ENCODE data around the gene TERB1.

Gene TERB1

GRCh38 chr16:66714654-66715307 is 86.6 kb downstream of the TERB1 start:
- no peaks in the 10 kb centered on the region for H3K9me3 ChIP-seq (ENCODE audit: control insufficient read depth, insufficient read depth, low read depth, low read length)
- no peak for TF ChIP-seq ZNF26 (tag by site-specific recombination; IDR thresholded peaks at IDR 0.05)
- TF ChIP-seq PRDM10 (tag by site-specific recombination; IDR thresholded peaks at IDR 0.05) = peak; percentile 81
- ChIA-PET POLR2A (no interaction called here), CTCF (interaction anchor here (0.5 to 1.0 kb wide), 2 partner anchors 13 to 26 kb away, joined by 3 to 4 read pairs; no protein-coding TSS in a partner anchor)
- peaks cover 5 to 14% of the 10 kb centered on the region in 2 experiments for H3K36me3 ChIP-seq (ENCODE audit: control insufficient read depth in 2 of 2, insufficient read depth in 1 of 2, low read length in 2 of 2)
- no peak overlapping the region for H3K4me3 ChIP-seq (ENCODE audit: low read depth, low read length)
- no peaks in the 10 kb centered on the region; the same call in 1 of the 2 replicates for H3K4me1 ChIP-seq (ENCODE audit: control insufficient read depth, insufficient read depth, low read length)
- H3K27ac ChIP-seq (ENCODE audit: extremely low read depth, low read depth, low read length) = no peak overlapping the region

DNA sequence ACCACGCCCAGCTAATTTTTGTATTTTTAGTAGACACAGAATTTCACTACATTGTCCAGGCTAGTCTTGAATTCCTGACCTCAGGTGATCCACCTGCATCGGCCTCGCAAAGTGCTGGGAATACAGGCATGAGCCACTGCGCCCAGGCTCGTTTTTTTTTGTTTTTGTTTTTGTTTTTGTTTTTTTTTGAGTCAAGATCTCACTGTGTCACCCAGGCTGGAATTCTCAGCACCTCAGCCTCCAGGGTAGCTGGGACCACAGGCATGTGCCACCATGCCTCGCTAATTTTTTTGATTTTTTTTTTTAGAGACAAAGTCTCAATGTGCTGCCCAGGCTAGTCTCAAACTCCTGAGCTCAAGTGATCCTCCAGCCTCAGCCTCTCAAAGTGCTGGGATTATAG is 87.3 kb downstream of the TERB1 start:
- peaks cover 4 to 9% of the 10 kb centered on the region in 2 experiments; a peak in 2 of 3 replicates for H3K36me3 ChIP-seq (ENCODE audit: control insufficient read depth in 2 of 2, insufficient read depth in 1 of 2, low read length in 2 of 2)
- ChIA-PET CTCF (no interaction called here), POLR2A (no interaction called here)
- H3K4me3 ChIP-seq (ENCODE audit: low read depth, low read length) = no peak overlapping the region
- TF ChIP-seq ZNF791 (tag by site-specific recombination; IDR thresholded peaks at IDR 0.05) = no peak
- TF ChIP-seq ZNF391 (tag by site-specific recombination; IDR thresholded peaks at IDR 0.05; ENCODE audit: borderline replicate concordance, low read depth) = no peak
- TF ChIP-seq ZNF366 (tag by site-specific recombination; conservative IDR thresholded peaks at IDR 0.05) = no peak
- TF ChIP-seq ZNF214 (tag by site-specific recombination; IDR thresholded peaks at IDR 0.05; ENCODE audit: borderline replicate concordance) = no peak
- TF ChIP-seq, protein P1, sequence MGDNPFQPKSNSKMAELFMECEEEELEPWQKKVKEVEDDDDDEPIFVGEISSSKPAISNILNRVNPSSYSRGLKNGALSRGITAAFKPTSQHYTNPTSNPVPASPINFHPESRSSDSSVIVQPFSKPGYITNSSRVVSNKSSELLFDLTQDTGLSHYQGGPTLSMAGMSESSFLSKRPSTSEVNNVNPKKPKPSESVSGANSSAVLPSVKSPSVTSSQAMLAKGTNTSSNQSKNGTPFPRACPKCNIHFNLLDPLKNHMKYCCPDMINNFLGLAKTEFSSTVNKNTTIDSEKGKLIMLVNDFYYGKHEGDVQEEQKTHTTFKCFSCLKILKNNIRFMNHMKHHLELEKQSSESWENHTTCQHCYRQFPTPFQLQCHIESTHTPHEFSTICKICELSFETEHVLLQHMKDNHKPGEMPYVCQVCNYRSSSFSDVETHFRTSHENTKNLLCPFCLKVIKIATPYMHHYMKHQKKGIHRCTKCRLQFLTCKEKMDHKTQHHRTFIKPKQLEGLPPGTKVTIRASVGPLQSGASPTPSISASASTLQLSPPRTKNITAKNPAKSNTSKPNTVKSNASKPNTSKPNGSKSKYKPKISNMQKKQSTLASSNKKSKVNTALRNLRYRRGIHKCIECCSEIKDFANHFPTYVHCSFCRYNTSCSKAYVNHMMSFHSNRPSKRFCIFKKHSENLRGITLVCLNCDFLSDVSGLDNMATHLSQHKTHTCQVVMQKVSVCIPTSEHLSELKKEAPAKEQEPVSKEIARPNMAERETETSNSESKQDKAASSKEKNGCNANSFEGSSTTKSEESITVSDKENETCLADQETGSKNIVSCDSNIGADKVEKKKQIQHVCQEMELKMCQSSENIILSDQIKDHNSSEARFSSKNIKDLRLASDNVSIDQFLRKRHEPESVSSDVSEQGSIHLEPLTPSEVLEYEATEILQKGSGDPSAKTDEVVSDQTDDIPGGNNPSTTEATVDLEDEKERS (tag by site-specific recombination; IDR thresholded peaks at IDR 0.05) = no peak
- TF ChIP-seq TRIM28 (IDR thresholded peaks at IDR 0.05; ENCODE audit: borderline replicate concordance, low read length) = no peak
- no peak for TF ChIP-seq ZNF416 (tag by site-specific recombination; IDR thresholded peaks at IDR 0.05)
- TF ChIP-seq ZFP69B (tag by site-specific recombination; IDR thresholded peaks at IDR 0.05) = no peak
- TF ChIP-seq ZNF26 (tag by site-specific recombination; IDR thresholded peaks at IDR 0.05) = no peak
- no peak for TF ChIP-seq GLI2 (tag by site-specific recombination; IDR thresholded peaks at IDR 0.05; ENCODE audit: borderline replicate concordance, low read depth)
- TF ChIP-seq ZNF175 (tag by site-specific recombination; IDR thresholded peaks at IDR 0.05) = no peak
- TF ChIP-seq, protein P2, sequence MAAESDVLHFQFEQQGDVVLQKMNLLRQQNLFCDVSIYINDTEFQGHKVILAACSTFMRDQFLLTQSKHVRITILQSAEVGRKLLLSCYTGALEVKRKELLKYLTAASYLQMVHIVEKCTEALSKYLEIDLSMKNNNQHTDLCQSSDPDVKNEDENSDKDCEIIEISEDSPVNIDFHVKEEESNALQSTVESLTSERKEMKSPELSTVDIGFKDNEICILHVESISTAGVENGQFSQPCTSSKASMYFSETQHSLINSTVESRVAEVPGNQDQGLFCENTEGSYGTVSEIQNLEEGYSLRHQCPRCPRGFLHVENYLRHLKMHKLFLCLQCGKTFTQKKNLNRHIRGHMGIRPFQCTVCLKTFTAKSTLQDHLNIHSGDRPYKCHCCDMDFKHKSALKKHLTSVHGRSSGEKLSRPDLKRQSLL (tag by site-specific recombination; IDR thresholded peaks at IDR 0.05) = no peak
- TF ChIP-seq ZNF155 (tag by site-specific recombination; IDR thresholded peaks at IDR 0.05) = no peak
- TF ChIP-seq ZNF626 (tag by site-specific recombination; IDR thresholded peaks at IDR 0.05) = no peak
- TF ChIP-seq ZNF221 (tag by site-specific recombination; IDR thresholded peaks at IDR 0.05; ENCODE audit: borderline replicate concordance) = no peak
- no peaks in the 10 kb centered on the region for H3K9me3 ChIP-seq (ENCODE audit: control insufficient read depth, insufficient read depth, low read depth, low read length)
- H3K27ac ChIP-seq (ENCODE audit: extremely low read depth, low read depth, low read length) = no peak overlapping the region
- H3K4me1 ChIP-seq (ENCODE audit: control insufficient read depth, insufficient read depth, low read length) = no peaks in the 10 kb centered on the region; the same call in 1 of the 2 replicates

All from HEK293 (cell line).